ENCODE measurements around the gene XIST.

- TF ChIP-seq, protein P1, sequence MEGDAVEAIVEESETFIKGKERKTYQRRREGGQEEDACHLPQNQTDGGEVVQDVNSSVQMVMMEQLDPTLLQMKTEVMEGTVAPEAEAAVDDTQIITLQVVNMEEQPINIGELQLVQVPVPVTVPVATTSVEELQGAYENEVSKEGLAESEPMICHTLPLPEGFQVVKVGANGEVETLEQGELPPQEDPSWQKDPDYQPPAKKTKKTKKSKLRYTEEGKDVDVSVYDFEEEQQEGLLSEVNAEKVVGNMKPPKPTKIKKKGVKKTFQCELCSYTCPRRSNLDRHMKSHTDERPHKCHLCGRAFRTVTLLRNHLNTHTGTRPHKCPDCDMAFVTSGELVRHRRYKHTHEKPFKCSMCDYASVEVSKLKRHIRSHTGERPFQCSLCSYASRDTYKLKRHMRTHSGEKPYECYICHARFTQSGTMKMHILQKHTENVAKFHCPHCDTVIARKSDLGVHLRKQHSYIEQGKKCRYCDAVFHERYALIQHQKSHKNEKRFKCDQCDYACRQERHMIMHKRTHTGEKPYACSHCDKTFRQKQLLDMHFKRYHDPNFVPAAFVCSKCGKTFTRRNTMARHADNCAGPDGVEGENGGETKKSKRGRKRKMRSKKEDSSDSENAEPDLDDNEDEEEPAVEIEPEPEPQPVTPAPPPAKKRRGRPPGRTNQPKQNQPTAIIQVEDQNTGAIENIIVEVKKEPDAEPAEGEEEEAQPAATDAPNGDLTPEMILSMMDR (IDR thresholded peaks at IDR 0.05 in 4 of 5, conservative IDR thresholded peaks at IDR 0.05 in 1 of 5) = no peak
- no peak for TF ChIP-seq POLR2A (IDR thresholded peaks at IDR 0.05)
These were observed 3.4 kb downstream of the XIST start for GRCh38 chrX:73849073-73849472.

Data from gastrocnemius medialis (tissue), 4 donors.